Astrocyte of the spinal cord (primary cell): Measurements from ENCODE around the gene PGP.

Experiments used
- DNase-seq: peaks from one replicate; pipeline ENCODE4 v3.0.0; 2011; ENCODE audit warnings: low read depth, low spot score
- H3K4me3 ChIP-seq: 2 replicates; pipeline ENCODE4 v1.5.1; 2011; ENCODE audit warnings: low read depth, mild to moderate bottlenecking, low read length, moderate library complexity
- in situ Hi-C: cut with HindIII; loops from 2 replicates; pipeline ENCODE4 v1.10.0; 2017; ENCODE audit warnings: low sequenced_read_pairs
- TF ChIP-seq, protein P1 (sequence below): IDR thresholded peaks from 2 replicates; pipeline ENCODE4 v1.5.1; 2012; ENCODE audit warnings: low read depth, mild to moderate bottlenecking, low read length, inconsistent platforms

The PGP gene

DNA sequence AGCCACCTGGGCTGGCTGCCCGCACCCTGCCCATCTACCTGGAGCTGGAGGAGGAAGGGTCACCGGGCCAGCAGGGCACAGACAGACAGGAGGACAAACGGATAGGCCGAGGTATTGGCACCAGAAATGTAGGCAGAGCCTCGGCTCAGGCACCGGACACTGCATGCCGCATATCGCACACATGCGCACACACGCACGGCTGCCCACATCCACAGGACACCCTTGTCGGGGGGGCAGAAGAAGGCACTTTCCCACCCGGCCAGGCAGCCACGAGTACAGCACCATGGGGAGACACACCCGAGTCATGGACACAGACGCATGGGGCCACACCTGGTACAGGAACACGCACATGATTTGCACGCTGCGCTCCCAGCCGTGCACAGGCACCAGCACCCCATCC lies 32.7 kb downstream of the PGP start:
- in situ Hi-C loops = no loop called here
- H3K4me3 ChIP-seq = no peak overlapping the region
- no peak for DNase-seq
- TF ChIP-seq, protein P1, sequence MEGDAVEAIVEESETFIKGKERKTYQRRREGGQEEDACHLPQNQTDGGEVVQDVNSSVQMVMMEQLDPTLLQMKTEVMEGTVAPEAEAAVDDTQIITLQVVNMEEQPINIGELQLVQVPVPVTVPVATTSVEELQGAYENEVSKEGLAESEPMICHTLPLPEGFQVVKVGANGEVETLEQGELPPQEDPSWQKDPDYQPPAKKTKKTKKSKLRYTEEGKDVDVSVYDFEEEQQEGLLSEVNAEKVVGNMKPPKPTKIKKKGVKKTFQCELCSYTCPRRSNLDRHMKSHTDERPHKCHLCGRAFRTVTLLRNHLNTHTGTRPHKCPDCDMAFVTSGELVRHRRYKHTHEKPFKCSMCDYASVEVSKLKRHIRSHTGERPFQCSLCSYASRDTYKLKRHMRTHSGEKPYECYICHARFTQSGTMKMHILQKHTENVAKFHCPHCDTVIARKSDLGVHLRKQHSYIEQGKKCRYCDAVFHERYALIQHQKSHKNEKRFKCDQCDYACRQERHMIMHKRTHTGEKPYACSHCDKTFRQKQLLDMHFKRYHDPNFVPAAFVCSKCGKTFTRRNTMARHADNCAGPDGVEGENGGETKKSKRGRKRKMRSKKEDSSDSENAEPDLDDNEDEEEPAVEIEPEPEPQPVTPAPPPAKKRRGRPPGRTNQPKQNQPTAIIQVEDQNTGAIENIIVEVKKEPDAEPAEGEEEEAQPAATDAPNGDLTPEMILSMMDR = no peak

DNA sequence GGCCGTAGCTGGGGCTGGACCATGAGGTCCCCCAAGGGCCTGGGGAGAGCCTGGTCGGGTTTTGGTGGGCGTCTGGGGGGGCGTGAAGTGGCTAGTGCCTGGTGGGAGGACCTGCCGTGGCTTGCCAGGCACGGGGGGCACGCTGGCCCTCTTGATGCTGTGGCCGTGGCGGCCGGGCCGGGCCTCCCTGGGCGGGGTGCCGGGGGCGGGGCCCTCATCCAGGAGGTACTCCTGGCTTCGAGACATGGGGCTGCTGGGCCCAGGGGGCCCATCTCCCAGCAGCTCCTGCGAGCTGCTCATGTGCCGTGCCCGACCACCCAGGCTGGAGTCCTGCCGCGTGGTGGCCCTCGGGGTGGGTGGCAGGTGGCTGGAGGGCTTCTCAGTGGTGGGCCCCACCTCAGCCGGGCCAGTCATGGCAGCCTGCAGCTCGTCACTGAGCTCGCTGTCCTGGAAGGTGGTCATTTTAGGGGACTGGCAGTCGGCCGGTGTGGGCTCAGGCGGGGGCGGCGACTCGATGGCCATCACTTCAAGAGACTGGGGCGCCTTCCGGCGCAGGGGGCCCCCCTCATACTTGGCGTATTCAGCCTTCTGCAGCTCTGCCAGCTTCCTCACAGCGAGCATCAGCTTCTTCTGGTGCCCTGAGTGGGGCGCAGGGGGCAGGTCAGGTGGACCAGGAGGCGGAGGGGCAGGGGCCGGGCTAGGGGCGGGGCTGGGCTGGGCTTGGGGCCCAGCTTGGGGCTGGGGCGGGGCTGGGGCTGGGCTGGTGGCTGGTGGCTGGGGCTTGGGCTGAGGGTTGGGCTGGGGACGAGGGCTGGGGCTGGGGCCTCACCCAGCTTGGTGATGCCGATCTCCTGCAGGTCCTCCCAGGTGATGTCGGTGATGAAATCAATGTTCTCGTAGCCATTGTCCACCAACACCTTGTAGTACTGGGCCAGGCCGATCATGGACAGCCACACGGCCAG lies 33.4 kb downstream of the PGP start:
- no peak for DNase-seq
- in situ Hi-C loops = no loop called here
- H3K4me3 ChIP-seq = no peak overlapping the region
- TF ChIP-seq, protein P1 = no peak

DNA sequence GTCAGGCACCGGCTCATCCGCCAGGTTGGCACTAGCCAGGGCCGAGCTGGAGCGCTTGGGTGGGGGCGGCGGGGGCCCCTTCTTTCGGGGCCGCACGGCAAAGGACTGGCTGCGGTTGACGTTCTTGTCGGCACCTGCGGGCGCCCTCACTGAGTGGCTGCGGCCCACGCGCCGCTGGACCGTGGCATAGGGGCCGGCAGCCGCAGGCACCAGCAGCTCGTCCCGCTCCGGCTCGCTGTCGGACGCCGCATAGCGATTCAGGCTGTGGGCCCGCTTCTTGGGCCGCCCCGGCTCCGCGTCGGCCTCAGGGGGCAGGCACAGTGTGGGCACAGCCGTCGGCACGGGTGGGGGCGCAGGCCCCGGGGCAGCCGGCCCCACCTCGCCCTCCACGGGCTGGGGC lies 34.2 kb downstream of the PGP start:
- in situ Hi-C loops = no loop called here

DNA sequence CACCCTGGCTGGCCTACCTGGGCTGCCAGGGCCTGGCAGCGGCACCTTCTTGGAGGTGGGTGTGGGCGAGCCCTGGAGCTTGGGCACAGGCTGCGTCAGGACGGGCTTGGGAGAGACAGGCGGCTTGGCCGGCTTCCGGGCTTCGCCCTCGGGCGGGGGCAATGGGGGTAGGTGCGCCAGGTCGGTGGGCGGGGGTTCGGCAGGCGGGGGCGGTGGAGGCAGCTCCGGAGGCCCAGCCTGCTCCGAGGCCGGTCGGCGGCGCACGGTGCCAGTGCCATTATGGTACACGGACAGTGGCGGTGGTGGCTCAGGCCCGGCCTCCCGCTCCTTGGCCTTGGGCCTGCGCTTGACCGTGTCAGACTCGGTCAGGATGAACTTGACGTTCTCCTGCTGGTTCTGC lies 35.1 kb downstream of the PGP start:
- DNase-seq = no peak
- TF ChIP-seq, protein P1 = no peak
- H3K4me3 ChIP-seq = no peak overlapping the region
- in situ Hi-C loops = no loop called here

More for the DNA sequence above, 34.2 kb downstream of the PGP start:
- no peak for DNase-seq
- TF ChIP-seq, protein P1 = no peak
- no peak overlapping the region for H3K4me3 ChIP-seq

DNA sequence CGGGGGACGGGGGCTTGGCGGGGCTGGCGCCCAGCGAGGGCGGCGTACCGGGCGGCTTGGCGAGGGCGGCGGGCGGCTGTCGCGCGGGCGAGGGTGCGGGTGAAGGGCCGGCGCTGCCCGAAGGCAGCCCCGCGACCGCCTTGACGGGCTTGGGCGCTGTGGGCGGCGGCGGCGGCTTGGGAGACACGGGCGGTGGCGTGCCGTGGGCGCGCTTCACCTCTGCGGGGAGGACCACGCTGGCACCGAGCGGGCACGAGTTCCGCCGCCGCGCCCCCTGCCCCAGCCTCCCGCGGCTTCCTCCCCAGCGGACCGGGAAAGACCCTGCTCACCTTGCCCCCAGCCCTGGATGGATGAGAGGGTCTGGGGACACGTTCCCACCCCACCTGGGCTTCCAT lies 35.5 kb downstream of the PGP start:
- no peak overlapping the region for H3K4me3 ChIP-seq
- TF ChIP-seq, protein P1 = no peak
- in situ Hi-C loops = no loop called here

DNA sequence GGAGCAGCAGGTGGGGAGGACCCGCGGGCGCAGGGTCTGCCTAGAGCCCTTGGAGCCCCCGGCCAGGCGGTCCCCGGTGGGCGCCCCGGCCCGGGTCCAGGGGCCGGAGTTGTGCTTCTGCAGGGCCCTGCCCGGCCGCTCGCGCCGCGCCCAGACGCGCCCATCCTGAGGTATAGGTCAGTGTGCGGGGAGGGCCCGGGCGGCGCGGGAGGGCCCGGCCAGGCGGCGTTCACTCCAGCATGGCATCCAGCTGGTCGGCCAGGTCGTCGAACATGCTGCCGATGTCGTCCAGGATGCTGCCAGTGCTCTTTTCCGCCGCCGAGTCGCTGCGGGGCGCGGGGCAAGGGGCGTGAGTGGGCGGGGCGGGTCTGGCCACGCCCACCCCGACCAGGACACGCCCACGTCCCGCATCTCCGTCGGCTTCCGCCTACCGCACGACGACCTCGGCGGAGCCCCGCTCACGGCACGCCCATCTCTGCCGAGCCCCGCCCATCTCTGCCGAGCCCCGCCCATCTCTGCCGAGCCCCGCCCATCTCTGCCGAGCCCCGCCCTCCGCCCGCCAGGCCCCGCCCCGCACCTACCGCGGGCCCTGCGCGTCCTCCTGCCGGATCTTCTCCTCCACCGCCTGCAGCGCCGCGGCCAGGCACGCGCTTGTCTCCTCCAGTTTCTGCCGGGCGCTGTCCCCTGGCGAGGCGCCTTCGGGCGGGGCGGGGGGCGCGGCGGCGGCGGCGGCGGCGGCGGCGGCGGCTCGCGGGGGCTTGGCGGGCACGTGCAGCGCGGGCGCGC lies 36.1 kb downstream of the PGP start:
- in situ Hi-C loops = no loop called here
- TF ChIP-seq, protein P1 = no peak
- peak; percentile 22 for DNase-seq
- H3K4me3 ChIP-seq = no peak overlapping the region

More for the DNA sequence above, 35.5 kb downstream of the PGP start:
- no peak for DNase-seq
